IPS-NIHi7 (cell line): Measurements from ENCODE around the gene COLQ.
"Not testable (repeated sequence)": the region's sequence is repeated elsewhere in the genome, so short reads cannot be mapped to it uniquely, and the experiment has no call there.

ENCODE experiments used
- DNase-seq: peaks from one replicate; pipeline ENCODE4 v3.0.0; 2012; ENCODE audit warnings: mixed read lengths; ENCODE audit errors: extremely low spot score

Gene COLQ

DNA sequence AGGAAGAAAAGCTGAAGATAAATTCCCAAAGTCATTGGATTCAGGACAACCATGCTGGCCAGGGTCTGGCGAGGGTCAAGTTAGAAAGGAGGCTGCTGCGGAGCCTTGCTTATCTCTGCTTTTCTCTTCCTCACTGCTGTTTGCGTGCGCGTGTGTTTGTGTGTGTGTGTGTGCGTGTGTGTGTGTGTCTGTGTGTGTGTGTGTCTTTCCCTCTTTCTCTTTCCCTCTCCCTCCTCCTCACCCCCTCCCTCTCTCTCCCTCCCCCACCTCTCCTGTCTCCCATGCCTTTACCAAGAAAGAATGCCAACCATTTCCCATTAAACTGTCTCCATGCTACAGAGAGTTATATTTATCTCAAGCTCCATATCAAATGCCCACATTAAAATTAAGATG, at the start of gene COLQ:
Gene COLQ (minus strand): TSS at position 134 of the 393 bp plus-strand sequence. CDS start 81 bp downstream, at position 53.
- DNase-seq: no peak

DNA sequence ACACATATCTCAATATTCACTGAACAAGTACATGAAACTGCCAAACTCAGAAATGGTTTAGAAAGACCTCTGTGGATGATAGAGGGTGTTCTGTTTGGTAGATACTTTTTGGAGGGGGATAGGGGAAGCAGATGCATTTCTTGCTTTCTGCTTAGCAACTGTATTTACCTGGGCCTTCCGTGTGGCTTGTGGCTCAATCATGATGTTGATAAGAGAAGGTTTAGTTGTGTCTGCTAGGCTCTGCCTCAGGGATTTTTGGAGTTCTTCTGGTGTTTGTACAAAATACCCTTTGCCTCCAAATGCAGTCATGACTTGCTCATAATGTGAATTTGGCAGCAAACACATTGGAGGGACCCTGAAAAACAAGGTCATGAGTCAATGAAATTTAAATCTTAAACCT, 41.7 kb upstream of the COLQ start:
- no peak for DNase-seq

DNA sequence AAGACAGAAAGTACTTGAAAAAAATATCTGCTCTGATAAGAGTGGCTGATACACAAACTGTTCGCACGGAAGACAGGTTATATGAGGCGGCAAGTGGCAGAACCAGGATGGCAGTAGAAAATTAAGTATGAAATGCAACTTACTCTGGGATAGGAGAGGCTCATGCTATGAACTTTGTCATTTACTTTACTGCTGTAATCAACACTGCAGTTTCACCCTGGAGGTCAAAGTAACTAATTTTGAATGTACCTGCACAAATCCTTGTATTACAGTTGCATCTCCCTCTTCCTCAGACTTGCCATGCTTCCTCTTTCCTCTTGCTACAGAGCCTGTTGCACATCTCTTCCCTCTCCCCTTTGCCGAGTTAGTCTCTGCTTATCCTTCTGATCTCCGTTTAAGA, 41.1 kb upstream of the COLQ start:
- DNase-seq: no peak

DNA sequence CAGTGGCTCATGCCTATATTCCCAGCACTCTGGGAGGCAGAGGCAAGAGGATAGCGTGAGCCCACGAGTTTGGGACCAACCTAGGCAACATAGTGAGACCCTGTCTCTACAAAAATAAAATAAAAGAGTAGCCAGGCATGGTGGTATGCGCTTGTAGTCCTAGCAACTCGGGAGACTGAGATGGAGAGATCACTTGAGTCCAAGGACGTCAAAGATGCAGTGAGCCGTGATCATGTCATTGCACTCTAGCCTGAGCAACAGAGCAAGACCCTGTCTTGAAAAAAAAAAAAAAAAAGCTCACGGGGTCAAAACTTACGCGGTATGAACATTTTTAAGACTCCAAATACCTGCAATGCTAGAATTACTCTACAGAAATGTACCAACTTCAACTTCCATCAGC, 37.1 kb upstream of the COLQ start:
- no peak for DNase-seq

DNA sequence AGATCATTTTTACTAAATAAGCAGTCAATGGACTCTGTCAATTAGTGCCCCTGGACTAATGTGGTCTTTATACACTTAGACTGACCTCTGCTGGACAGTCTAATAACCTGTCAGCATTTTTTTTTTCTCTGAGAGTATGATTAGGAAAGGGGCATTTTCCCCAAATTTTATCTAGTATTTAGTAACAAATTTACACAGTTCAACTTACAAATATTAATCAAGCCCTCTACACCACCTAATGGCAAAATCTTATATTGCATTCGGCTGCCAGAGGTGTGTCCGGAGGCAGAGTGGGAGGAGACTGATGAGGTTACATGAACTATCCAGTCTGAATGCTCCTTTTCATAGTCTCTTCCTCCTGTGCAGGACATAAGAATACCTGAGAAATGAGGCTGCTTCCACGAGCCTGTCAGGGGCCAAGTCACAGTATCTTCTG, 36.0 kb upstream of the COLQ start:
- DNase-seq: peak; percentile 54

DNA sequence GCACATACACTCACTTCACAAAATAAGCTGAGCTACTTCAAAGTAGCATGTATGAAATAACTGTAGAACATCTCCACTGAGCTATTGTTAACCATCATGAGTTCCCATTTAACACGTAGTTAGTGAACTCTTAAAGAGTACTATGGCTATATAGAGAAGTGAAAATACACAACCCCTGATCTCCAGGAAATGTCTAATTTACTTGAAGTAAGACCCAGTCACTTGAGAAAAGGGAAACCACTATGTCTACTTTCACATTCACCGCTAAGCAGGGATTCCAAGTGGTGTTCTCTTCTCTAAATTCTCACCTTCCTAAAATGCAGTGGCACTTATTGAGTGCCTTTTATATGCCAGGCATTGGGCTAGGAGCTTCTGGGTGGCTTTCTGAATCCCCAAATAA, 35.0 kb upstream of the COLQ start:
- DNase-seq: no peak

DNA sequence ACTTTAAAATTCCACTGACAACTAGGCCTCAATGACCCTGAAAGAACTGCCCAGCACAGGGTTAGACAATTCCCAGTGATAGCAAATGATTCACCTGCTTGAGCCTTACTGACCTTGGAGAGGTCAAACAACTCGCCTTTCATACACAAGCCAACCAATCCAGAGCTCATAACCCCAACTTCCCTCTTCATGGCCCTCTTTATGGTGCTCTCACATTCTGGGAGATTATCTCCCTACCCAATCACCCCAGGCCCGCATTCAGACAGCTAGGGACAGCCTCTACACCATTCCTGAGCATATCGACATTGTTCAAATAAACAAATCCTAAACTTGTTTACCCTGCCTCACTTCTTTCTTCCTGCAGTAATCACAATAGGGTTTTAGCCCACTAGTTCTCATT, 32.2 kb upstream of the COLQ start:
- no peak for DNase-seq

DNA sequence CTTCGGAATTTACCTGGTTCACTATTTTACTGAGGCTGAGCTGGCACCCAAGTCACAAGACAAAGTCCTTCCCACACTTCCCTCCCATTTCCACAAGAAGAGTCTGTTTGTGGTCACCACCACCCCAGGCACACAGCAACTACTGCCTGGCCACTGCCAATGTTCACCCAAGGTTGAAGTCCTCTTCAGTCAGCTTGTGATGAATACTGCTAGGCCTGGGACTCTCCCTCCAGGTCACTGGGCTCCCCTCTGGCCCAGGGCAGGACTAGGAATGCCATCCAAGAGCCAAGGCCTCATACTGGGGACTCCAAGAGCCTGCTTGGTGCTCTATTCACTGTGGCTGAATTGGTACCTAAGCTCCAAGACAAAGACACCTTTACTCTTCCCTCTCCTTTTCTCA, 30.4 kb upstream of the COLQ start:
- no peak for DNase-seq

DNA sequence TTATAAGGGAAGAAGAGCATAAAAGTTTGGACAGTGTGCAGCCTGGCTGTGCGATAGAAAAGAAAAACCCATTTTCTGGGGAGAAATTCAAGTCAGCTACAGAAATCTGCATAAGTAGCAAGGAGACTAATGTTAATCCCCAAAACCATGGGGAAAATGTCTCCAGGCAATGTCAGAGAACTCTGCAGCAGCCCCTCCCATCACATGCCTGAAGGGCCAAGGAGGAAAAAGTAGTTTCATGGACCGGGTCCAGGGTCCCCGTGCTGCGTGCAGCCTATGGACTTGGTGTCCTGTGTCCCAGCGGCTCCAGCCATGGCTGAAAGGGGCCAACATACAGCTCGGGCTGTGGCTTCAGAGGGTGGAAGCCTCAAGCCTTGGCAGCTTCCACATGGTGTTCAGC, 28.3 kb upstream of the COLQ start:
- no peak for DNase-seq

DNA sequence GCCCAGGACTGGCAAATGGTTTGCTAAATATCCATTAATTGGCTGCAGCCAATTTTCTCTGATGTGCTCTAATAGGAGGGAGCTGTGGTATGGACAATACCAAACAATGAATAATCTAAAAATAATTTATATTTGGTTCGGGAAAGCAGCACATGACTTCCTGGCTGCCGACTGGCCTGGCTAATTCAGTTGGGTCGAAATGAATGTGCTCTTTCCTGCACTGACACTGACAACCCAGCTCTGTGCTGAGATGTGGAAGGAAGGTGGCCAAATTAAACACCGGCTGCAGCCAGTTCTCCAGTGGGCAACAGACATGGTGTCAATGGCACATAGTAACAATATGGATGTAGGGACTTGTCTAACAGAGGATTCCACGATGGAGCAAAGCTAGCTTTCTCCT, 21.1 kb upstream of the COLQ start:
- no peak for DNase-seq

DNA sequence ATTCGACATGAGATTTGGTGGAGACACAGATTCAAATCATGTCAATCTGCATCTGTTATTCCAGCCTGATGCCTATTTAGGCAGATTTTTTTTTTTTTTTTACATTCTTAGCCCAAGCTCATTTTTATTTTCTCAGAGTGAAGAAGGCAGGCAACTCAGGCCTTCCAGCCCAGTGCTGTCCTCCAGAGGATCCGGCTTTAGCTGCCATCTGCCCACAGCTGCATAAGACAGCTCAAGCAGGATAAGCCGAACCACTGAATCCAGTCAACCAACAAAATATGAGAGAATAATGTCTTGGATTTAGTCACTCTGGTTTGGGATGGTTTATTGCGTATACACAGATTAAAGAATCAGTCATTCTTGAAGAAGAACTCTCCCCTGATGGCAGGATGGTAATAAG, 19.9 kb upstream of the COLQ start:
- DNase-seq: no peak

DNA sequence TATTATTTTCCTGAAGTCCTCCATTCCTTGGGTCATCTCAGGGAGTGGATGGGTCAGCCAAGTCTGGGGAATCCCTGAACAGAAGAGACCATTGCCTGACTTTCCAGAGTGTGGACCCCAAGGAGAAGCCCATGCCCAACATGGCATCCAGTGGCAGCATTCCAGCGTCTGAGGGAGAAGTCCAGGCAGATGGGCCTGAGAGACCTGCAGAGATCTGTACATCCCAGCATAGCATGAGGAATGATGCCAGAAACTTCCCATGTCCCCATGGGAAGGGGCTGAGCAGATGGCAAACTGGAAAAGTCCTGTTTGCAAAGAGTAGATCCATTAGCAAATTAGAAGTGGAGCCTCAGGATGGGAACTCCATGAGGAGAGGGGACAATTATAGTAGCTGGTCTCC, 17.6 kb upstream of the COLQ start:
- no peak for DNase-seq

DNA sequence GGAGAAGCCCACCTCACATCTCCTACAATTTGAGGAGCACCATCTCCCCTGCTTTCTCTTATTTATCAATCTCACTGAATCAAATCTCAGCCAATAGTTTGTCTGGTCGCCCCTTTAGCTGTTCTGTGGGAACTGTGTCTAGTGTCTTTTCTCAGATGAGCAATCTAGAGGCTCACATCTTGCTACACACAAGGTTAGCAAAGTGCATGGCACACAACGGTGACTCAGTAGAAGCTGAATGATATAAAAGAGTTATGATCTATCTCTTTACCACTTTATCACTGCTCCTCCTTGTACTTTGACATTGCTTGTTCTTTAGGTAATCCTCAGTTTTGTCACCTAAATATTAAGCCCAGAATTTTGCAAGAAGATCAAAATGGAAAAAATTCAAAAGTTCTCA, 16.8 kb upstream of the COLQ start:
- no peak for DNase-seq

DNA sequence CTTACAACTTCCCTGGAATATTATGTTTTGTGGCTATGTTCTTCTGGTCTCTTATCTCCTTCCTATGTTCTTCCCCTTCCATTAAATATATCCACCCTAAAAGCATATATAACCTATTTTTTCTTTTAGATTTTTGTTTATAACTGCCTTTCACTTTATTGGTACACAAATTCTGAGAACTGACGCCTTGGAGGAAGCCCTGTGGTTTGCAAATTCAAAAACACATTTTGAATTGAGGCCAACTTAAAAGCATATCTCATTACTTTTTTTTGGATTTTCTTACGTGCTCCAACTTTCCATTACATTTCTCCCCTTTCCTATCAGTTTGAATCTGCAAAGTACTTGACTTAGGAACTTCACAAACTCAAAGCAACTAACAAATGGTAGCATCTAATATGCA, 15.3 kb upstream of the COLQ start:
- no peak for DNase-seq

DNA sequence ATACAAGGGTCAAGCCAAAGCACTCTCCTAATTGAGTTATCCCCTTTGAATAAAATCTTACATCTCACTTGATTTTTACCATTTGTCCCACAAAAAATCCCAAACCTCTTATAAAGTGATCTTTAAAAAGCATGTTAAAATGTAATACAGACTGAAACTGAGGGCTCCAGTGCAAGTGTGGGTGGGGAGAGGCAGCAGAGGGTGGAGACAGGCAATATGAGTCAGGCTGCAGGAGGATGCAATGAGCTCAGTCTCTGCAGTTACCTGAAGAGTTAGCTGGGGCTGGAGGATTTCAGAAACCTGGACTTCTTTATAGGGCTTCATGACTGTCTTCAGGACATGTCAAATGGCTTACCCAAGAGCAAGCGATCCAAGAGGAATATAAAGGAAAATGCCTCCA, 14.2 kb upstream of the COLQ start:
- DNase-seq: no peak

DNA sequence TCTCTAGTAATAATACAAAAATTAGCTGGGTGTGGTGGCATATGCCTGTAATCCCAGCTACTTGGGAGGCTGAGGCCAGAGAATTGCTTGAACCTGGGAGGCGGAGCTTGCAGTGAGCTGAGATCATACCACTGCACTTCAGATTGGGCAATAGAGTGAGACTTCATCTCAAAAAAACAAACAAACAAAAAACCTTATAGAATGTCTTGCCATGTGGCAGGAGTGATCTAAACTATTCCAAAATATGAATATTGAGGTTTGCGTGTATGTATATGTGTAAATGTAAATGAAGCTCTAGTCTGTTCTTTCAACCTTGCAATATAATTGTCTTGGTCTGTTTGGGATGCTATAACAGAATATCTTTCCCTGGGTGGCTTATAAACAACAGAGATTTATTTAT, 11.1 kb upstream of the COLQ start:
- not testable (repeated sequence) for DNase-seq

DNA sequence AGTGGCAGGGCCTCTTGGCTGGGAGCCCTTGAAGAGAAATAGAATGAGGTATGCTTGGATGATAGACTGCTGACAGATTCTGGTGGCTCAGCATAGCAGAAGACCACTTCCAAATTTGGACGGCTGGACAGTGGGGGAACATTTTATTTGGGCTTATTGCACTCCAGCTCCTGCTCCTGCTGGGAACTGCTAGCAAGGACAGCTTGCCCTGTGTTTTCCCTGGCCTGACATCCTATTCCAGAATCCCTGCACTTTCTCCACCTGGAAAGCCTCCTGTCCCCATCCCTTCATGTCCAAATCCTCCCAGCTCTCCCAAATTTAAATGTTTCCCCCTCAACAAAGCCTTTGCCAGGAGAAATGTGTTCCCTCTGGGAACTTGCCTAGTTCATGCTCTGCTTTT, 9.8 kb upstream of the COLQ start:
- DNase-seq: no peak

DNA sequence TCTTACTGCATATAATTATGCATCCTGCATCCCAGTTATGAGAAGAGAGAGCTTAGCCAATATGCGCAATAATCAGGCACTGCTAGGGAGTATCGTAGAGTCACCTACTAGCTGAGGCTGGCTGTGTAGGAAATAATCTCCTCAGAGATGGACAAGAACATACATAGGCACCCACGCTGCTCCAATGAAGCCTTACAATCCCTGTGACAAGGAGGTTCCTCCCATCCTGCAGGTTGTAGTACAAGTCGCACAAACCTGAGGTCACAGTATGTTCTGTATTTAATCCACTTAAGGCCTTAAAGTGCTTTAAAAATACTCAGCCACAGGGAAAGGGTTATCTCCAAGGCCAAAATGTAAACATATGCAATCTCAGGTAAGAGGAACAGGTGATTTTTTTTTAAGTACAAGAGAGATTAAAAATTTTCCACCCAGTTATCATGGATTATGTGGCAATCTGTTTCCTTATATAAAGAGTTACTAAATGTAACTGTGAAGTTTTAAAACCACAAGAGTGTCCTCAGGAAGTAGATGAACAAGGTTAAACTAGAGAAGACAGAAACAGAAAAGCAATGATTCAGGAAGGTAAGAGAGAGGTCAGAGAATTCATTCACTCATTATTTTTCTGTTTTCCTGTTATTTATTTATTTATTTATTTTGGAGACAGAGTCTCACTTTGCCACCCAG, 7.5 kb upstream of the COLQ start:
- no peak for DNase-seq

DNA sequence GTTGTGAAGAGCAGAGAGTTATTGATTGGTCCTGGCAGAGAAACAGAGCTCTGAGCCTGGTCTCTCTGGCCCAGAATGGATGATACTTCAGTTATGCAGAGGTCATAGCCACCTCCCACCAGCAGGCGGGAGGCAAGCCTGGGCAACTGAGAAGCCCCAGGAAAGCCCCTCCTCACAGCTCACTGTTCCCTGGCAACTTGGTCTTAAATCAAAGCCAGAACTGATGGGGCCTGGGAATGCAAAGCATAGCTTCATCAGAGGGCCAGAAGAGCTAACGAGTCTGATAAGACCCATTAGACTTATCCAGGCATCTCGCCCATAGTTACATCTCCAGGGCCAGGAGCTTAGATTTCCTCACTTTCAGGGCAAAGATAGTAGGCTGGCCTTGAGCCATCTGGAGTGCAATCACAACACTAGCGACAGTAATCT, 5.5 kb upstream of the COLQ start:
- DNase-seq: peak; percentile 91

DNA sequence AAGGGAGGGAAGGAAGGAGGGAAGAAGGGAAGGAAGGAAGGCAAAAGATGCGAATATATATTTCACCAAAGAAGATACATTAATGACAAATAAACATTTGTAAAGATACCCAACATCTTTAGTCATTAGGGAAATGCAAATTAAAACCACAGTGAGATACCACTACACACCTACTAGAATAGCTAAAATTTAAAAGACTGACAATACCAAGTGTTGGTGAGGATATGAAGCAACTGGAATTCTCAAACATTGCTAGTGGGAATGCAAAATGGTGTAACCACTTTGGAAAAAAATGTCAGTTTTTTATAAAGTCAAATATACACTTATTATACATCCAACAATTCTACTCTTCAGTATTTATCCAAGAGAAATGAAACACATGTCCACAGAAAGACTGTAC, 4.3 kb upstream of the COLQ start:
- DNase-seq: no peak

DNA sequence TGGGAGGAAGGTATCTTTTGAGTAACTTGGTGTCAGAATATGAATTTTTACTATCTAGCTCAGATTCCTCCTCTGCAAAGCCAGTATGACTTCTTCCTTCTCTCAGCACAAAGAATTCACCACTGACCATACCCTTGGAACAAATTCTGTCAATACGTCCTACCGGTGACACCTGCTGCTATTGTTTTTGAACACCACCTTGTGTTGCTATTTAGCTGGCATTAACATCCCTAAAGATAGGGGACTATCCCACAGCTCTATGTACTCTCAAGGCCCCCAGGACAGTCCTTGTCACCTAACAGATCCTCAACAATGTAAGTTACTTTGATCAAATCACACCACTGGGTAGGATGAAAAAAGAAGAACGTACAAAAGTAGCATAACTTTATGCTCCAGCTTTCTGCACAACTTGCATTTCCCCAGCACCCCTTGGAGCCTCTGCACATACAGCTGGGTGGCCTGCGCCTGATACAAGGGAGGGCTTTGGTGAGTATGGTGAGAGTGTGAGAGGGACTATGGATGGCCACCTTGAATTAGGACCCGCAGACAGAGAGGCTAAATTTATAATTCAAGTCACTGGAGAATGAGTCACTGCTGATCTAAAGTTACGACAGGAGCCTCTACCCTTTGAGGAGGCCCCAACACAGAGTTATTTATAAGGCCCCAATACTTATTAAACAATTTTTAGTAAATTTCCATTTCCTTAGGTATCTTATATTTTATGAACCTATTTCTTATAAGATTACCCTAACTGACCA, 2.3 kb upstream of the COLQ start:
- DNase-seq: no peak

DNA sequence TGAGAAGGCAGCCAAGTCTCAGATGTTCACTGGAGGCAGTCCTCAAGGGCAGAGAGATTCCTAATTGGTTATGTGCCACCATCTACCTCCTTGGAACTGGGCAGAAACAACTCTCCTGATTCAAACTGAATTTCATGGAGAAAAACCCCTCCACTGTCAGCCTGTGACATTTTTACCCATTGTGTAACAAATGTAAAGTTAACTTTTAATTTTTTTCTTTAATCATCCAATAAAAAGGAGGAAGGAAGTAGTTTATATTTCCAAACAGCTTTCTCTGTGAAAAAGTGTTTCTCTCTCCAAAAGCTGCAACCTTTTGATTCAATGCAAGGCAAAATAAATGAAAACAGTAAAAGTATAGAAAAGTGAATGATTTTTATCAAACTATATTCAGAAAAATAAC, 510 bp upstream of the COLQ start:
- no peak for DNase-seq

DNA sequence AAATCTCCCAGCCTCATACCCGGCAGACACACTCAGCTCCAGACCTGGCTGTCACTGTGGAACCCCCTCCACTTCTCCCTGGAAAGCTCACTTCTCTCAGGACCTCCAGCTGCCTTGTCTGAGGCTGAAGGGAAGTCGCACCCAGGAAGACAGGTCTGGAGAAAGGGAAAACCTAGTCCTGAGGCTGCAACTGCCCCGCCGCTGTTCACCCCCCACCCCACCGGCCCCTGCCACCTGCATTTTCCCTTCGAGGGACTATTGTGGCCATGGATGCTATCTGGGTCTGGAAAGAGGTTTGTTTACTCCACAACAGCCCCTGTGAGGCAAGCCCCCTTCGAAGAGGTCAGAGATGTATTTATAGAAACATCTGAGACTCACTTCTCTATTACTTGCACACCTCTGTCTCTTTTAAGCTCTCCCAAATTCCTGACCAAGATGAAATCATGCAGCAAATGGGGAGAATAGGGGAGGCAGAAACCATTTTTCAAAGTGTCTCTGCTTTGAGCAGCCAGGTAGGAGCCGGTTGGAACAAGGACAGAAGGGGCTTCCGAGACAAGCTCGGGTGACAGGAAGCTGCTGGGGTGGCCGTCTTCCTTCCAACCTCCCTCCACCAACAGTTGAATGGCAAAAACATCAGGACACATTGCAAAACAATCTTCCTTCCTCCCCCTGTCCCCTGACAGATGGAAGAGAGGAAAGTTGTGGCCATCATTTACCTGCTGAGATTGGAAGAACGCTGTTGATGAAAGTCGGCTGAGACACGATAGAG, 518 bp downstream of the COLQ start:
- DNase-seq: no peak
